Measurements from ENCODE around the gene PTPRB.

The PTPRB gene

DNA sequence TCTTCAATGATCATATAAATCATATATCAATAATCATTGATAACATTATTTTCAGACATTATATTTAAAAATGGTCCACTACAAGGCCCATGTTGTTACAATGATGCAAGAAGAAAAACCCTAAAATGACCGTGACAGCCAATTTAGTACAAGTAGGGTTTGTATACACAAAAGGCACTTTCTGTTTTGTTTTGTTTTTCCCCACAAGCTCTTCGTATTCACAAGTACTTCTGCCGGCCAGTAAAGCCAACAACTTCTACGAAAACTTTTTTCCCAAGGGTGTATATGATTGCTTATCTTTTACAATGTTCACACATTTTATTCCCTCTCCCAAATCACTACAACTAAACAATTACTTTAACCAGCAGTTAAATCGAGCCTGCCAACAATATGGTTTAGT lies 9.6 kb downstream of the PTPRB start:
- Histone ChIP-seq H3K27ac (ENCODE audit: low read depth, low read length) (no peak overlapping the region), H3K9me3 (ENCODE audit: insufficient read depth, low read depth, low read length) (no peaks in the 10 kb centered on the region)

DNA sequence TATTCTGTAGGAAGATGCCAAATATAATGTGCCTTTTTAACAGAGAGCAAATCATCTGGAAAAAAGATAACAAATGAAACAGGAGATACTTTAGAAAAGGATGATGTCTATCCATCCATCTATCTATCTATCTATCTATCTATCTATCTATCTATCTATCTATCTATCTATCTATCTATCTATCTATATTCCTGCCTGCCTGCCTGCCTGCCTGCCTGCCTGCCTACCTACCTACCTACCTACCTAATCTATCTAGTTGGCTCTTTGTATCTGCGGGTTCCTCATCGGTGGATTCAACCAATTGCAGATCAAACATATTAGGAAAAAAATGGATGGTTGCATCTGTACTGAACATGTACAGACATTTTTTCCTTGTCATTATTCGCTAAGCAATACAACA lies 11.0 kb downstream of the PTPRB start:
- no peak overlapping the region for H4K91ac ChIP-seq (ENCODE audit: low read depth, low read length)
- WGBS (ENCODE audit: extremely low coverage, insufficient coverage, insufficient read length) = no CpG with 5 or more reads among the region's 3 CpGs
- no peak overlapping the region for H3K4me3 ChIP-seq (ENCODE audit: low read depth, low read length)
- H3K14ac ChIP-seq (ENCODE audit: low read length) = no peak overlapping the region
- H3K9ac ChIP-seq (ENCODE audit: low read length) = no peak overlapping the region
- no peak overlapping the region for H4K8ac ChIP-seq (ENCODE audit: low read depth, low read length)
- no peak overlapping the region for H3K4ac ChIP-seq (ENCODE audit: low read depth, low read length)
- H3K79me2 ChIP-seq (ENCODE audit: control insufficient read depth, insufficient read depth, low read length, poor library complexity) = no peaks in the 10 kb centered on the region
- H3K79me1 ChIP-seq (ENCODE audit: low read length) = no peaks in the 10 kb centered on the region
- no peaks in the 10 kb centered on the region for H3K27me3 ChIP-seq (ENCODE audit: insufficient read depth, low read length)
- no peak overlapping the region for H2BK5ac ChIP-seq (ENCODE audit: low read depth, low read length, poor library complexity)
- H2BK12ac ChIP-seq (ENCODE audit: low read length) = no peak overlapping the region
- no peaks in the 10 kb centered on the region for H3K36me3 ChIP-seq (ENCODE audit: control insufficient read depth in 1 of 2, insufficient read depth in 2 of 2, low read length in 2 of 2)
- no peak for DNase-seq
- no peak overlapping the region for H3K23ac ChIP-seq (ENCODE audit: low read length)
- no peak overlapping the region for H2BK120ac ChIP-seq (ENCODE audit: insufficient read depth, low read length, poor library complexity)
- H3K27ac ChIP-seq (ENCODE audit: low read depth, low read length) = no peak overlapping the region
- no peak overlapping the region for H3K4me2 ChIP-seq (ENCODE audit: low read length)
- H3K9me3 ChIP-seq (ENCODE audit: insufficient read depth, low read depth, low read length) = no peaks in the 10 kb centered on the region
- no peak overlapping the region for H4K12ac ChIP-seq (ENCODE audit: low read depth, low read length)
- no peak overlapping the region for H3K18ac ChIP-seq (ENCODE audit: low read length)
- H2AFZ ChIP-seq (ENCODE audit: insufficient read depth, low read length, poor library complexity) = no peak overlapping the region
- H2AK5ac ChIP-seq (ENCODE audit: low read length) = no peak overlapping the region
- H3K4me1 ChIP-seq (ENCODE audit: control insufficient read depth in 1 of 2, insufficient read depth in 2 of 2, low read length in 2 of 2) = no peaks in the 10 kb centered on the region

More for the DNA sequence above, 9.6 kb downstream of the PTPRB start:
- no peak overlapping the region for H4K8ac ChIP-seq (ENCODE audit: low read depth, low read length)
- H3K79me2 ChIP-seq (ENCODE audit: control insufficient read depth, insufficient read depth, low read length, poor library complexity) = no peaks in the 10 kb centered on the region
- H3K9ac ChIP-seq (ENCODE audit: low read length) = no peak overlapping the region
- H3K79me1 ChIP-seq (ENCODE audit: low read length) = no peaks in the 10 kb centered on the region
- no peak overlapping the region for H4K91ac ChIP-seq (ENCODE audit: low read depth, low read length)
- H3K4ac ChIP-seq (ENCODE audit: low read depth, low read length) = no peak overlapping the region
- no peak overlapping the region for H3K4me3 ChIP-seq (ENCODE audit: low read depth, low read length)
- no peaks in the 10 kb centered on the region for H3K27me3 ChIP-seq (ENCODE audit: insufficient read depth, low read length)
- no peak overlapping the region for H2AFZ ChIP-seq (ENCODE audit: insufficient read depth, low read length, poor library complexity)
- H3K18ac ChIP-seq (ENCODE audit: low read length) = no peak overlapping the region
- no peaks in the 10 kb centered on the region for H3K4me1 ChIP-seq (ENCODE audit: control insufficient read depth in 1 of 2, insufficient read depth in 2 of 2, low read length in 2 of 2)
- no peak overlapping the region for H4K12ac ChIP-seq (ENCODE audit: low read depth, low read length)
- H3K14ac ChIP-seq (ENCODE audit: low read length) = no peak overlapping the region
- no peak overlapping the region for H2AK5ac ChIP-seq (ENCODE audit: low read length)
- no peak overlapping the region for H2BK12ac ChIP-seq (ENCODE audit: low read length)
- no peak overlapping the region for H2BK5ac ChIP-seq (ENCODE audit: low read depth, low read length, poor library complexity)
- no peaks in the 10 kb centered on the region for H3K36me3 ChIP-seq (ENCODE audit: control insufficient read depth in 1 of 2, insufficient read depth in 2 of 2, low read length in 2 of 2)
- no peak overlapping the region for H3K23ac ChIP-seq (ENCODE audit: low read length)
- WGBS (ENCODE audit: extremely low coverage, insufficient coverage, insufficient read length) = no CpG with 5 or more reads among the region's 5 CpGs
- H2BK120ac ChIP-seq (ENCODE audit: insufficient read depth, low read length, poor library complexity) = no peak overlapping the region
- H3K4me2 ChIP-seq (ENCODE audit: low read length) = no peak overlapping the region
- DNase-seq = no peak

DNA sequence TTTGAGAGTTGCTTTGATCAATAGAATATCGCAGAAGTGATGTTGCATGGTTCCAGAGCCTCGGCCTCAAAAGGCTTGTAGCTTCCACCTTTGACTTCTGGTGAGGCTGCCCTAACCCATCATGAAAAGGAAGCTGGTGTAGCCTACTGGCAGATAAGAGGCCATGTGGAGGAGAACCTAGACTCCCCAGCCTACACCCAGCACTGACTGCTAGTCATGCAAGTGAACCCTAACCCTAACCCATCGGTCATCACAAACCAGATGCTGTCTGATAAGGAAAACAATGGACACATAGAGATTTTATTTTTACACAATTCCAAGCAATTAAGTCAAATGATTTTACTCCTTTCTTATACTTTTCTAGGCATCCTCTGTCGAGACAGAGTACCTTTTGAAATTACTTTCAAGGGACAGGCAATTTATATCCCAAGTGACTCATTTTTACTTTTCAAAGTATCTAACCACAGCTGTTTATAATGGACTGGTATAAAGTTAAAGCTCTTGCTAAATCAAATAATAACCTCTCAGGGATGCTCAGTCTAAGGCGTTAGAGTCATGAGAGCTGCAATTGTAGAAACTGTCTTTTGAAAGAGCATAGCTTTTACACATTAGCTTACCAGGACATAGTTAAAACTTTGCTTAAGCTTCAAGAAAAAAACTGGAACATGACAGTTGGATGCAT lies 17.6 kb downstream of the PTPRB start:
- no peak for DNase-seq
- H3K18ac ChIP-seq (ENCODE audit: low read length) = no peak overlapping the region
- H4K8ac ChIP-seq (ENCODE audit: low read depth, low read length) = no peak overlapping the region
- H2AFZ ChIP-seq (ENCODE audit: insufficient read depth, low read length, poor library complexity) = no peak overlapping the region
- no peaks in the 10 kb centered on the region for H3K27me3 ChIP-seq (ENCODE audit: insufficient read depth, low read length)
- H3K9ac ChIP-seq (ENCODE audit: low read length) = no peak overlapping the region
- H3K4me1 ChIP-seq (ENCODE audit: control insufficient read depth in 1 of 2, insufficient read depth in 2 of 2, low read length in 2 of 2) = no peaks in the 10 kb centered on the region
- H3K23ac ChIP-seq (ENCODE audit: low read length) = no peak overlapping the region
- no peak overlapping the region for H3K4ac ChIP-seq (ENCODE audit: low read depth, low read length)
- no peak overlapping the region for H2BK12ac ChIP-seq (ENCODE audit: low read length)
- no peak overlapping the region for H2BK5ac ChIP-seq (ENCODE audit: low read depth, low read length, poor library complexity)
- H3K9me3 ChIP-seq (ENCODE audit: insufficient read depth, low read depth, low read length) = no peaks in the 10 kb centered on the region
- no peak overlapping the region for H4K12ac ChIP-seq (ENCODE audit: low read depth, low read length)
- no peaks in the 10 kb centered on the region for H3K79me2 ChIP-seq (ENCODE audit: control insufficient read depth, insufficient read depth, low read length, poor library complexity)
- H3K27ac ChIP-seq (ENCODE audit: low read depth, low read length) = no peak overlapping the region
- H3K36me3 ChIP-seq (ENCODE audit: control insufficient read depth in 1 of 2, insufficient read depth in 2 of 2, low read length in 2 of 2) = no peaks in the 10 kb centered on the region
- WGBS (ENCODE audit: extremely low coverage, insufficient coverage, insufficient read length) = no CpG with 5 or more reads among the region's 5 CpGs
- no peak overlapping the region for H2AK5ac ChIP-seq (ENCODE audit: low read length)
- H3K79me1 ChIP-seq (ENCODE audit: low read length) = no peaks in the 10 kb centered on the region
- H3K4me3 ChIP-seq (ENCODE audit: low read depth, low read length) = no peak overlapping the region
- no peak overlapping the region for H2BK120ac ChIP-seq (ENCODE audit: insufficient read depth, low read length, poor library complexity)
- H3K4me2 ChIP-seq (ENCODE audit: low read length) = no peak overlapping the region
- no peak overlapping the region for H3K14ac ChIP-seq (ENCODE audit: low read length)
- no peak overlapping the region for H4K91ac ChIP-seq (ENCODE audit: low read depth, low read length)

DNA sequence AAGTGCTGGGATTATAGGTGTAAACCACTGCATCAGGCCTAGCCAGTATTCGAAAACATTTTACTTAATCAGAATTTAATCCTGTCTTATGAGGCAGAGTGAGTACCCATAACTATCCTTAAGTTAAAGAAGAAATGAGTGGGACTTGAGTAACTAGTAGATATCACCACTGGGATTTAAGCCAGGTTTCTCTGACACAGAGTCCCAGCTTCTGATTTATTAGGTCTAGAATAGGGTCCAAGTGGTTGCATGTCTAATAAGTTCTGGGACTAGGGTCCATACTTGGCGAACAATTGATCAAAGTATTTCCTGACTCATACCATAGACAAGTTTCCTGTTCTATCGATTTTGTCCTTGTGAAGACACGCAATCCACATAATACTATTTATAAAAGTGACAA lies 18.9 kb downstream of the PTPRB start:
- Histone ChIP-seq H3K27me3 (ENCODE audit: insufficient read depth, low read length) (no peaks in the 10 kb centered on the region), H3K18ac (ENCODE audit: low read length) (no peak overlapping the region), H3K9ac (ENCODE audit: low read length) (no peak overlapping the region), H2AFZ (ENCODE audit: insufficient read depth, low read length, poor library complexity) (no peak overlapping the region), H3K4ac (ENCODE audit: low read depth, low read length) (no peak overlapping the region), H3K23ac (ENCODE audit: low read length) (no peak overlapping the region), H2BK5ac (ENCODE audit: low read depth, low read length, poor library complexity) (no peak overlapping the region), H3K79me2 (ENCODE audit: control insufficient read depth, insufficient read depth, low read length, poor library complexity) (no peaks in the 10 kb centered on the region), H4K8ac (ENCODE audit: low read depth, low read length) (no peak overlapping the region), H3K4me2 (ENCODE audit: low read length) (no peak overlapping the region), H3K79me1 (ENCODE audit: low read length) (no peaks in the 10 kb centered on the region), H2AK5ac (ENCODE audit: low read length) (no peak overlapping the region), H3K36me3 (ENCODE audit: control insufficient read depth in 1 of 2, insufficient read depth in 2 of 2, low read length in 2 of 2) (no peaks in the 10 kb centered on the region), H3K4me3 (ENCODE audit: low read depth, low read length) (no peak overlapping the region), H2BK120ac (ENCODE audit: insufficient read depth, low read length, poor library complexity) (no peak overlapping the region), H3K27ac (ENCODE audit: low read depth, low read length) (no peak overlapping the region), H3K14ac (ENCODE audit: low read length) (no peak overlapping the region), H4K12ac (ENCODE audit: low read depth, low read length) (no peak overlapping the region), H4K91ac (ENCODE audit: low read depth, low read length) (no peak overlapping the region), H3K4me1 (ENCODE audit: control insufficient read depth in 1 of 2, insufficient read depth in 2 of 2, low read length in 2 of 2) (no peaks in the 10 kb centered on the region), H2BK12ac (ENCODE audit: low read length) (no peak overlapping the region), H3K9me3 (ENCODE audit: insufficient read depth, low read depth, low read length) (no peaks in the 10 kb centered on the region)
- DNase-seq = no peak
- no CpG with 5 or more reads among the region's 4 CpGs for WGBS (ENCODE audit: extremely low coverage, insufficient coverage, insufficient read length)
